Mesendoderm (in vitro differentiated cells): ENCODE data around the gene CD96.

Experiments used
- DNase-seq: peaks from one replicate; pipeline ENCODE4 v3.0.0; 2013
- H2AK5ac ChIP-seq: 2 replicates; pipeline ENCODE4 v1.6.1; 2013; ENCODE audit warnings: low read length, inconsistent platforms
- H2BK120ac ChIP-seq: 2 replicates; pipeline ENCODE4 v1.6.1; 2013; ENCODE audit warnings: low read depth, mild to moderate bottlenecking, low read length, moderate library complexity, mixed read lengths
- H2BK15ac ChIP-seq: replicated peaks from 2 replicates; pipeline ENCODE4 v1.6.1; 2013; ENCODE audit warnings: low read depth, mild to moderate bottlenecking, moderate library complexity
- H2BK5ac ChIP-seq: 2 replicates; pipeline ENCODE4 v1.6.1; 2013; ENCODE audit warnings: low read length, inconsistent platforms
- H3K18ac ChIP-seq: 2 replicates; pipeline ENCODE4 v1.6.1; 2013; ENCODE audit warnings: mild to moderate bottlenecking, low read length, mixed read lengths
- H3K23ac ChIP-seq: one replicate; pipeline ENCODE4 v1.6.1; 2013; ENCODE audit warnings: low read length
- H3K27ac ChIP-seq: 2 replicates; pipeline ENCODE4 v1.5.1; 2013; ENCODE audit warnings: low read depth, mild to moderate bottlenecking, inconsistent platforms, low read length, moderate library complexity
- H3K27me3 ChIP-seq: 2 replicates; pipeline ENCODE4 v1.6.1; 2013; ENCODE audit warnings: low read length, control low read depth, mild to moderate bottlenecking, inconsistent platforms; ENCODE audit not compliant: insufficient read depth, poor library complexity
- H3K36me3 ChIP-seq: 2 replicates; pipeline ENCODE4 v1.6.1; 2013; ENCODE audit warnings: low read length, inconsistent platforms; ENCODE audit not compliant: control insufficient read depth, insufficient read depth
- H3K4ac ChIP-seq: one replicate; pipeline ENCODE4 v1.6.1; 2013; ENCODE audit warnings: low read depth, mild to moderate bottlenecking, low read length, moderate library complexity
- H3K4me1 ChIP-seq: 2 replicates; pipeline ENCODE4 v1.6.1; 2013; ENCODE audit warnings: low read depth, low read length, inconsistent platforms; ENCODE audit not compliant: control insufficient read depth
- H3K4me2 ChIP-seq: 2 replicates; pipeline ENCODE4 v1.6.1; 2013; ENCODE audit warnings: low read length
- H3K4me3 ChIP-seq: 2 replicates; pipeline ENCODE4 v1.5.1; 2013; ENCODE audit warnings: mild to moderate bottlenecking, low read length
- H3K56ac ChIP-seq: one replicate; pipeline ENCODE4 v1.6.1; 2013; ENCODE audit warnings: low read length
- H3K79me1 ChIP-seq: 2 replicates; pipeline ENCODE4 v1.6.1; 2013; ENCODE audit warnings: low read length, inconsistent platforms
- H3K79me2 ChIP-seq: 2 replicates; pipeline ENCODE4 v1.6.1; 2013; ENCODE audit warnings: mild to moderate bottlenecking, low read length; ENCODE audit not compliant: control insufficient read depth, insufficient read depth
- H3K9ac ChIP-seq: 2 replicates; pipeline ENCODE4 v1.6.1; 2013; ENCODE audit warnings: low read length, inconsistent platforms
- H4K5ac ChIP-seq: one replicate; pipeline ENCODE4 v1.6.1; 2013; ENCODE audit warnings: low read length
- H4K8ac ChIP-seq: one replicate; pipeline ENCODE4 v1.6.1; 2013; ENCODE audit warnings: low read depth, mild to moderate bottlenecking, control low read depth, low read length, moderate library complexity
- WGBS: extraction: QIAGEN DNeasy Blood & Tissue Kit; methylation state at CpG from one replicate; pipeline ENCODE4 v1.1.7; 2013; ENCODE audit warnings: low lambda C conversion rate, missing lambda C conversion rate; ENCODE audit not compliant: insufficient coverage; ENCODE audit errors: extremely low coverage; 5-methylcytosine and 5-hydroxymethylcytosine counted together

CD96 gene

DNA sequence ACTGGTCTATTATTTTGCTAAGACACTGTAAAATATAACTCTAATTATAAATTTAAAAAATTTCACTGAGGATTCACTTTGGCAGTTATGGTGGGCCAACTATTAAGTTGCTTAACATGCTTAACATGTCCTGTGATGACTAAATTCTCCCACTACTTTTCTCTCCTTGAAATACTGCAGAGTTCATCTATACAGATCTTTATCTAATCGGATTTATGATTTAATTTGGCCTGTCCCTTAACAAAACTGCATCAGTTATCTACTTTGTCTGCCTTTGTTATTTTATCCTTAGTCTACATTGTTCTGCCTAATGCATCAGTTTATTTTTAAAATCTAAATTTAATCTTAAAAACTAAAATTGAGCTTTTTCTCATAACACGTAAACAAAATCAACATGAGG, 26.4 kb downstream of the CD96 start:
- Histone ChIP-seq H3K27ac (no peak overlapping the region), H3K4me2 (no peak overlapping the region), H2AK5ac (no peak overlapping the region), H4K5ac (no peak overlapping the region), H3K79me1 (no peaks in the 10 kb centered on the region), H3K9ac (no peak overlapping the region), H3K4me3 (no peak overlapping the region), H3K4me1 (no peaks in the 10 kb centered on the region), H3K27me3 (no peaks in the 10 kb centered on the region), H2BK5ac (no peak overlapping the region), H3K23ac (no peak overlapping the region), H4K8ac (no peak overlapping the region), H3K36me3 (no peaks in the 10 kb centered on the region), H3K56ac (no peak overlapping the region), H3K79me2 (no peaks in the 10 kb centered on the region), H3K18ac (no peak overlapping the region), H2BK120ac (no peak overlapping the region), H2BK15ac (no peak overlapping the region), H3K4ac (no peak overlapping the region)
- DNase-seq = no peak
- WGBS = 100% methylated on average over 1 of the region's 2 CpGs

- no peak overlapping the region for H4K5ac ChIP-seq
- no peak overlapping the region for H3K4me2 ChIP-seq
- H2BK120ac ChIP-seq = no peak overlapping the region
- no peak overlapping the region for H3K56ac ChIP-seq
- H3K4me1 ChIP-seq = no peaks in the 10 kb centered on the region
- no peak overlapping the region for H3K4ac ChIP-seq
- no peak for DNase-seq
- no peak overlapping the region for H3K27ac ChIP-seq
- H2BK5ac ChIP-seq = no peak overlapping the region
- H3K36me3 ChIP-seq = no peaks in the 10 kb centered on the region
- no peaks in the 10 kb centered on the region for H3K27me3 ChIP-seq
- no peaks in the 10 kb centered on the region for H3K79me2 ChIP-seq
- H3K9ac ChIP-seq = no peak overlapping the region
- no peak overlapping the region for H2BK15ac ChIP-seq
- H3K18ac ChIP-seq = no peak overlapping the region
- no peaks in the 10 kb centered on the region for H3K79me1 ChIP-seq
- no peak overlapping the region for H4K8ac ChIP-seq
- no peak overlapping the region for H3K23ac ChIP-seq
- H3K4me3 ChIP-seq = no peak overlapping the region
- H2AK5ac ChIP-seq = no peak overlapping the region
Observed at GRCh38 chr3:111568911-111569310, 26.9 kb downstream of the CD96 start.

DNA sequence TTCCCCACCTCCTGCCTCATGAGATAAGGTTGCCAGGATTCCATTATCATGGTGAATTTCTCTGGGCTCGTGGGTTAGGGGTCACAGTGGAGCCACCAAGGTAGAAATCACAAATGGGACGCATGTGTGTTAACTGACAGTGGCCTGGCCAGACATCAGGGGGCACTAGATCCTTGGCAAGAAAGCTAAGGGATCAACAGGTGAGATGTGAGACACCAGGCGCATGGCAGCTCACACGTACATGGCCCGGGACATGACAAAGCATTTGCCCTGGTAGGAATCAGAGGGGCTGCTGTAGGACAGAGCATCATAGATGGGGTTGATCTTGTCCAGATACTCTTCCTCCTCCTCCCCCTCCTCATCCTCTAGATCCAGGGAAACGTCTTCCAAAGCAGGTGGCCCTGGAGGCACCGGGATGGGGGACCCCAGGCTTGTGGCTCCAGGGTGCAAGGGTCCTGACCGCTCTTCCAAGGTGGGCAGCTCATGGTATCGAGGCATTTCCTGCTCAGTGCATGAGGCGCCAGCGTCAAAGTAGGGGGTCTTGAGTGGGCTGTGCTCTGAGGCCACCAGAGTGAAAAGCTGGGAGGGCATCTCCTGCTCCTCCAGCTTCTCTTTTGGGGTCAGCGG, 28.5 kb downstream of the CD96 start:
- Histone ChIP-seq H3K4me1 (no peaks in the 10 kb centered on the region), H3K4me2 (no peak overlapping the region), H2BK15ac (no peak overlapping the region), H3K79me1 (no peaks in the 10 kb centered on the region), H3K27ac (no peak overlapping the region), H4K8ac (no peak overlapping the region), H2AK5ac (no peak overlapping the region), H3K27me3 (no peaks in the 10 kb centered on the region), H3K56ac (no peak overlapping the region), H3K9ac (no peak overlapping the region), H3K79me2 (no peaks in the 10 kb centered on the region), H3K18ac (no peak overlapping the region), H3K23ac (no peak overlapping the region), H2BK120ac (no peak overlapping the region), H3K36me3 (no peaks in the 10 kb centered on the region), H2BK5ac (no peak overlapping the region), H4K5ac (no peak overlapping the region), H3K4me3 (no peak overlapping the region), H3K4ac (no peak overlapping the region)
- WGBS = no CpG with 5 or more reads among the region's 12 CpGs
- DNase-seq = peak; percentile 18

DNA sequence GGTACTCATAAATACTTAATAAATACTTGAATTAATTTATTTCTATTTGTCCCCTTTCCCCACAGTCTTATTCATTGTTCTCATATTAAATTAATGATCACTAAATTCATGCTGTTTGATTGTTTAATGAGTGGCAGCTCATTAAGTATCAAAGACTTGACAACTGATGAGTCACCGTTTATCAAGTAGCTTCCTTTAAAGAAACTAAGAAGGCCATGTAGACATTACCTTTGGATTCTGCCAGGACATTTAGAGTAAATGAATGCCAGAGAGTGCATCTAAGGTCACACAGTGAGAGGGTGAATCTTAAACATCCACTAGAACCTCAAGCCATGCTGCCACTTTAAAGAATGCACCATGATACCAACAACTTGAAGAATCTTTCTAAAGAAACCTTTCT, 29.3 kb downstream of the CD96 start:
- no peak overlapping the region for H3K4me3 ChIP-seq
- no CpG with 5 or more reads among the region's 1 CpG for WGBS
- no peak overlapping the region for H4K5ac ChIP-seq
- H3K4ac ChIP-seq = no peak overlapping the region
- H2BK5ac ChIP-seq = no peak overlapping the region
- no peak overlapping the region for H2BK15ac ChIP-seq
- H4K8ac ChIP-seq = no peak overlapping the region
- no peaks in the 10 kb centered on the region for H3K79me2 ChIP-seq
- H3K27ac ChIP-seq = no peak overlapping the region
- no peak overlapping the region for H3K18ac ChIP-seq
- no peak overlapping the region for H3K9ac ChIP-seq
- H3K56ac ChIP-seq = no peak overlapping the region
- no peaks in the 10 kb centered on the region for H3K27me3 ChIP-seq
- no peaks in the 10 kb centered on the region for H3K4me1 ChIP-seq
- no peak overlapping the region for H3K4me2 ChIP-seq
- no peaks in the 10 kb centered on the region for H3K79me1 ChIP-seq
- H2AK5ac ChIP-seq = no peak overlapping the region
- DNase-seq = no peak
- H3K23ac ChIP-seq = no peak overlapping the region
- no peak overlapping the region for H2BK120ac ChIP-seq
- H3K36me3 ChIP-seq = no peaks in the 10 kb centered on the region

DNA sequence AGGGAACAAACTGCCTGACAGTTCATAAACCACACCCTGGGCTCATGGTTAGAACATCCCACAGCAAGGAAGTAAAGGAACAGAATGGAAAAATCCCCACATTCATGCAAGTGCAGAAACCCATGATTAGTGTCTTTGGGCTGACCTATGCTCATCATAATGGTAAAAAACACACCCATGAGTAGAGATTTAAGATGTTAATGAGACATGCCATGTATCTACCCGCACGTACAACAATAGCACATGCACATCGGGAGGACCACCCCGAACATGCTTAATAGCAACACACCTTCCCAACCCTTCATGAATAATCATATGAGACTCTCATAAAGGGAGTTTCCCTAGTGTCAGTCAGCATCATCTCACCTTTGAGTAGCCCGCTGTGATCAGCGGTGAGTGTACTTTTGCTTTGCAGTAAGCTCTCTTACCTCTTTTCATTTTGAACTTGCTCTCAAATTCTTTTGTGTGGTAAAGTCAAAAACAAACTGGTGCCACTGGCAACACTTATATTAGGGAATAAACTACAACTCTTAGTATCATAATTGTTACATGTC, 30.0 kb downstream of the CD96 start:
- no peak overlapping the region for H2BK15ac ChIP-seq
- H3K4me1 ChIP-seq = no peaks in the 10 kb centered on the region
- no peak for DNase-seq
- no peak overlapping the region for H4K8ac ChIP-seq
- no peak overlapping the region for H3K9ac ChIP-seq
- no peak overlapping the region for H3K4ac ChIP-seq
- H3K56ac ChIP-seq = no peak overlapping the region
- H3K18ac ChIP-seq = no peak overlapping the region
- H2BK5ac ChIP-seq = no peak overlapping the region
- no peak overlapping the region for H4K5ac ChIP-seq
- H3K4me2 ChIP-seq = no peak overlapping the region
- H3K4me3 ChIP-seq = no peak overlapping the region
- H3K27ac ChIP-seq = no peak overlapping the region
- no peaks in the 10 kb centered on the region for H3K79me2 ChIP-seq
- no peaks in the 10 kb centered on the region for H3K27me3 ChIP-seq
- no peak overlapping the region for H2BK120ac ChIP-seq
- H3K36me3 ChIP-seq = no peaks in the 10 kb centered on the region
- no CpG with 5 or more reads among the region's 6 CpGs for WGBS
- H3K23ac ChIP-seq = no peak overlapping the region
- no peak overlapping the region for H2AK5ac ChIP-seq
- H3K79me1 ChIP-seq = no peaks in the 10 kb centered on the region

DNA sequence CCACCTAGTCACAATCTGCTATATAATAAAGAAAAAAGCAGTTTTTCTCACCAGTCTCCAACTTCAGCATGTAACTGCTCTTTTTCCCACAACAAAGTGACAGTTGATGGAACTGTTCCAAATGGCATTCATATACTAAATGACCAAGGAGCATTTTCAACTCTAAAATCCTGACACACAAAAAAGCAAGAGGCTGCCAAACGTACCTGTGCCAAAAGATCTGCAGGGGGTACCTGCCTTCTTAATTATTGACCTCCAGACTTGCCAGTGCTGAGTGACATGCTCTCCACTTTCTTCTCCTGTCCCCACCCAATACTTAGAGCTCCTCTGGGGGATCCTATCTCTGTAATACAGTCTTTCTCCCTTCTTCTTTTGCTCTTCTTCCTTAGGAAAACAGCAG, 35.1 kb downstream of the CD96 start:
- WGBS = no CpG with 5 or more reads among the region's 1 CpG

More for the DNA sequence above, 35.1 kb downstream of the CD96 start:
- Histone ChIP-seq H3K4ac (no peak overlapping the region), H3K27ac (no peak overlapping the region), H4K5ac (no peak overlapping the region), H3K9ac (no peak overlapping the region), H3K79me2 (no peaks in the 10 kb centered on the region), H3K4me1 (no peaks in the 10 kb centered on the region), H2AK5ac (no peak overlapping the region), H3K79me1 (no peaks in the 10 kb centered on the region), H3K23ac (no peak overlapping the region), H2BK120ac (no peak overlapping the region), H3K27me3 (no peaks in the 10 kb centered on the region), H2BK15ac (no peak overlapping the region), H3K56ac (no peak overlapping the region), H3K36me3 (no peaks in the 10 kb centered on the region), H4K8ac (no peak overlapping the region), H3K4me2 (no peak overlapping the region), H3K18ac (no peak overlapping the region), H2BK5ac (no peak overlapping the region), H3K4me3 (no peak overlapping the region)
- no peak for DNase-seq
